Endothelial cell of umbilical vein (primary cell): ENCODE results near the gene AGRN. TPM values are rescaled to one million over a fixed set of nuclear protein-coding genes. Genes with fewer than 3 reads are reported as not detected.
"Not testable (repeated sequence)": the region's sequence is repeated elsewhere in the genome, so short reads cannot be mapped to it uniquely, and the experiment has no call there.

Experiments used
- BruUV-seq: library from RNA; stranded (reverse); fragments of 400-500 nt; replicated peaks from 2 replicates; lab custom pipeline; 2021; lab: Mats Ljungman, UMichigan
- CTCF ChIA-PET: fragments of 300-600, 350-600 bp; sonication (Branson Sonifier 250); formaldehyde crosslinking; loops from one replicate; lab custom pipeline; 2021; ENCODE audit warnings: antibody characterized with exemption, inconsistent platforms; lab: Charles Lee
- POLR2A ChIA-PET: fragments of 300-600, 350-600 bp; sonication (Branson Sonifier 250); formaldehyde crosslinking; loops from one replicate; lab custom pipeline; 2021; ENCODE audit warnings: antibody characterized with exemption, inconsistent platforms; lab: Charles Lee
- DNase-seq: peaks from one replicate; pipeline ENCODE4 v3.0.0-alpha.2; 2011; ENCODE audit warnings: low read depth, low spot score
- FAIRE-seq: peaks from 2 replicates; lab custom pipeline; 2011; peaks lifted over from hg19 to GRCh38; lab: Jason Lieb, UNC
- H2AFZ ChIP-seq: 2 replicates; pipeline ENCODE4 v1.6.0; 2012; ENCODE audit warnings: low read depth, low read length, control low read depth, inconsistent platforms
- H3K27ac ChIP-seq: 2 replicates; pipeline ENCODE4 v1.5.1; 2011; ENCODE audit warnings: low read depth, mild to moderate bottlenecking, control low read depth, low read length, moderate library complexity; ENCODE audit not compliant: insufficient read depth
- H3K27me3 ChIP-seq, 2 experiments: 2 replicates each; pipeline versions ENCODE4 v1.6.0 to v1.6.1; 2011; ENCODE audit warnings: low read length in 2 of 2, mixed read lengths in 1 of 2; ENCODE audit not compliant: control insufficient read depth in 2 of 2, insufficient read depth in 2 of 2
- H3K36me3 ChIP-seq, 2 experiments: 2 replicates in 1 of 2; 3 replicates in 1 of 2; pipeline ENCODE4 v1.5.1; 2011; ENCODE audit warnings: low read length in 2 of 2, mild to moderate bottlenecking in 1 of 2, moderate library complexity in 1 of 2; ENCODE audit not compliant: control insufficient read depth in 2 of 2, insufficient read depth in 2 of 2; ENCODE audit errors: extremely low read depth in 1 of 2
- H3K4me1 ChIP-seq: 3 replicates; pipeline ENCODE4 v1.5.1; 2011; ENCODE audit warnings: mild to moderate bottlenecking, low read length; ENCODE audit not compliant: control insufficient read depth, insufficient read depth; ENCODE audit errors: extremely low read depth
- H3K4me2 ChIP-seq: 2 replicates; pipeline ENCODE4 v1.6.1; 2011; ENCODE audit warnings: low read length, control low read depth, mixed read lengths; ENCODE audit not compliant: insufficient read depth
- H3K4me3 ChIP-seq, 3 experiments: fragments of 200-600 bp in 1 of 3; sonication (generic), shearing (Covaris generic) in 1 of 3; replicated peaks in 1 of 3; 2 replicates each; pipeline ENCODE4 v1.5.1; 2011 to 2016; ENCODE audit warnings: control low read depth in 3 of 3, low read length in 3 of 3, mild to moderate bottlenecking in 2 of 3, inconsistent platforms in 1 of 3, low read depth in 1 of 3, moderate library complexity in 1 of 3; ENCODE audit not compliant: insufficient read depth in 1 of 3
- H3K79me2 ChIP-seq: 2 replicates; pipeline ENCODE4 v1.6.0; 2012; ENCODE audit warnings: low read length, inconsistent platforms; ENCODE audit not compliant: control insufficient read depth, insufficient read depth
- H3K9ac ChIP-seq: replicated peaks from 2 replicates; pipeline ENCODE3; 2011; ENCODE audit warnings: low read length, control low read depth; ENCODE audit not compliant: insufficient read depth; ENCODE audit errors: extremely low read depth
- H3K9me1 ChIP-seq: replicated peaks from 3 replicates; pipeline ENCODE4 v1.6.0; 2011; ENCODE audit warnings: mild to moderate bottlenecking, low read length; ENCODE audit not compliant: control insufficient read depth, insufficient read depth; ENCODE audit errors: extremely low read depth
- H3K9me3 ChIP-seq: replicated peaks from 2 replicates; pipeline ENCODE4 v1.5.1; 2012; ENCODE audit warnings: low read length, inconsistent platforms; ENCODE audit not compliant: control insufficient read depth, insufficient read depth
- H4K20me1 ChIP-seq: replicated peaks from 2 replicates; pipeline ENCODE3; 2011; ENCODE audit warnings: mild to moderate bottlenecking, low read length; ENCODE audit not compliant: control insufficient read depth, insufficient read depth; ENCODE audit errors: extremely low read depth
- JUN ChIP-seq: IDR thresholded peaks from 2 replicates; pipeline ENCODE4 v1.6.1; 2011; ENCODE audit warnings: borderline replicate concordance, low read depth; ENCODE audit not compliant: insufficient read length, insufficient read depth
- dilution Hi-C: fragments of 300-500 bp; cut with MboI; formaldehyde crosslinking; loops from one replicate; pipeline ENCODE4 v1.15.0; 2019; ENCODE audit warnings: low sequenced_read_pairs; ENCODE audit not compliant: extremely low pct_ligation_motif_present
- intact Hi-C: fragments of 100-400 bp; cut with micrococcal nuclease; formaldehyde crosslinking; loops from one replicate; pipeline ENCODE4 v1.10.0; 2022
- polyA plus RNA-seq, 4 experiments: library from polyadenylated mRNA; depleted of rRNA in 3 of 4; stranded (reverse) in 3 of 4; unstranded in 1 of 4; fragments of >200 nt; gene quantifications; 2 replicates each; pipeline versions ENCODE4 v1.2.1 to v1.2.3, GENCODE V29; 2011 to 2012; ENCODE audit warnings: missing spikeins in 1 of 4
- total RNA-seq: library from RNA; stranded (reverse); gene quantifications from 2 replicates; pipeline ENCODE4 v1.2.3, GENCODE V29; 2021
- TF ChIP-seq, protein P1 (sequence below), 2 donors: IDR thresholded peaks; 1 replicate in 1 of 2; 2 replicates in 1 of 2; pipeline ENCODE4 v1.5.1; 2011; ENCODE audit warnings: low read length in 2 of 2, mild to moderate bottlenecking in 2 of 2, moderate library complexity in 2 of 2, control low read depth in 1 of 2, inconsistent platforms in 1 of 2, low read depth in 1 of 2; ENCODE audit not compliant: insufficient read depth in 1 of 2; ENCODE audit errors: extremely low read depth in 1 of 2

The AGRN gene
- total and polyA plus RNA-seq, 2 donors (not counting 3 experiments of a cell fraction or from before 2014, with no cell fraction given), result 66.6 to 67.8 TPM

DNA sequence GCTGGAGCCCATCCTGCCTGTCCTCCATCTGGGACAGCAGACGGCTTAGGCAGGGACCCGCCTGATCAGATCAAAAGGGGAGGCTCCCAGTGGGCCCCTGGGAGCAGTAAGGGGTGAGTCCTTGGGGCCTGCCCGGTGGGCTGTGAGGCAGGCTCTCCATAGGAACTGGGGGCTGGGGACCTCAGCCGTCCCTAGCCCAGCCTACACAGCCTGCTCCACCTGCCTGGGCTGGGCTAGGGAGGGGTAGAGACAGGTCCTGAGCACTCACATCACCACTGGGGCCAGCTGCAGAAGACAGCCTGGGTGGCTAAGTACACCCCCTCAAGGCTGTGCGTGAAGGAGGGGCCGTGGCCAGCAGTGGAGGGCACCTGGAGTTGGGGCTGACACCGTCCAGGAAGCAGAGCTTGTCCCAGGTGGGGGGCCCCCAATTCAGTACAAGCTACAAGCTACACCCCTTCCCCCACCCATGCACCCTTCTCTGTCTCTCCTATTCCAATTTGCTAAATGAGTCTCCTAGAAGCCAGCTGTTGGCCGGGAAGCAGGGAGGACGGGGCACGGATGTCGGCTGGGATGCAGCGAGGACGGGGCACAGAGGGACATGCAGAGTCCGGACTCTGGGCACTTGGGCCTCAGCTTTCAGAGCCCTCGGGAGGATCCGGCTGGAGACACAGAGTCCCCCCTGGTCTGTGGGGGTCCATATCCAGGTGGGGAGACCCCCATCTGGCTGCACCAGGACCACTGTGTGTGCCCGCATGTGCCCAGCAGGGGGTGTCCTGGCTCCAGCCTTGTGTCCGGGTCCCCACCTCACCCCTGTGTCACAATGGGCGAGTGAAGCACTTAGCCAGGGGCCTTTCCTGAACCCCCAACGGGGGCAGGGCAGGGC lies 4.9 kb upstream of the AGRN start:
- BruUV-seq, result no TSS peak
- Histone ChIP-seq H3K9me1 (no peaks in the 10 kb centered on the region), H3K36me3 (no peaks in the 10 kb centered on the region), H3K4me1 (peaks cover 10% of the 10 kb centered on the region), H3K4me3 (no peak overlapping the region), H3K27ac (no peak overlapping the region), H2AFZ (no peak overlapping the region), H3K9ac (no peak overlapping the region), H3K79me2 (no peaks in the 10 kb centered on the region), H3K27me3 (no peaks in the 10 kb centered on the region), H4K20me1 (no peaks in the 10 kb centered on the region), H3K9me3 (no peaks in the 10 kb centered on the region), H3K4me2 (no peak overlapping the region)
- DNase-seq, result no peak
- no peak for TF ChIP-seq JUN
- TF ChIP-seq, protein P1, sequence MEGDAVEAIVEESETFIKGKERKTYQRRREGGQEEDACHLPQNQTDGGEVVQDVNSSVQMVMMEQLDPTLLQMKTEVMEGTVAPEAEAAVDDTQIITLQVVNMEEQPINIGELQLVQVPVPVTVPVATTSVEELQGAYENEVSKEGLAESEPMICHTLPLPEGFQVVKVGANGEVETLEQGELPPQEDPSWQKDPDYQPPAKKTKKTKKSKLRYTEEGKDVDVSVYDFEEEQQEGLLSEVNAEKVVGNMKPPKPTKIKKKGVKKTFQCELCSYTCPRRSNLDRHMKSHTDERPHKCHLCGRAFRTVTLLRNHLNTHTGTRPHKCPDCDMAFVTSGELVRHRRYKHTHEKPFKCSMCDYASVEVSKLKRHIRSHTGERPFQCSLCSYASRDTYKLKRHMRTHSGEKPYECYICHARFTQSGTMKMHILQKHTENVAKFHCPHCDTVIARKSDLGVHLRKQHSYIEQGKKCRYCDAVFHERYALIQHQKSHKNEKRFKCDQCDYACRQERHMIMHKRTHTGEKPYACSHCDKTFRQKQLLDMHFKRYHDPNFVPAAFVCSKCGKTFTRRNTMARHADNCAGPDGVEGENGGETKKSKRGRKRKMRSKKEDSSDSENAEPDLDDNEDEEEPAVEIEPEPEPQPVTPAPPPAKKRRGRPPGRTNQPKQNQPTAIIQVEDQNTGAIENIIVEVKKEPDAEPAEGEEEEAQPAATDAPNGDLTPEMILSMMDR (IDR thresholded peaks at IDR 0.05; ENCODE audit: extremely low read depth in 1 of 2, insufficient read depth in 1 of 2, low read depth in 1 of 2, low read length in 2 of 2), result peak; percentile 44 to 65
- POLR2A ChIA-PET, result no interaction called here
- intact Hi-C loops, result loop anchor here (2.0 to 5.0 kb wide), 2 partner anchors 14 to 257 kb away; partner anchors contain the start of genes HES4 and UBE2J2
- FAIRE-seq, result no peak
- CTCF ChIA-PET, result interaction anchor here (1.4 to 4.2 kb wide), 3 partner anchors 12 to 107 kb away, joined by 5 to 41 read pairs (median 10); no protein-coding TSS in a partner anchor
- dilution Hi-C loops, result no loop called here

DNA sequence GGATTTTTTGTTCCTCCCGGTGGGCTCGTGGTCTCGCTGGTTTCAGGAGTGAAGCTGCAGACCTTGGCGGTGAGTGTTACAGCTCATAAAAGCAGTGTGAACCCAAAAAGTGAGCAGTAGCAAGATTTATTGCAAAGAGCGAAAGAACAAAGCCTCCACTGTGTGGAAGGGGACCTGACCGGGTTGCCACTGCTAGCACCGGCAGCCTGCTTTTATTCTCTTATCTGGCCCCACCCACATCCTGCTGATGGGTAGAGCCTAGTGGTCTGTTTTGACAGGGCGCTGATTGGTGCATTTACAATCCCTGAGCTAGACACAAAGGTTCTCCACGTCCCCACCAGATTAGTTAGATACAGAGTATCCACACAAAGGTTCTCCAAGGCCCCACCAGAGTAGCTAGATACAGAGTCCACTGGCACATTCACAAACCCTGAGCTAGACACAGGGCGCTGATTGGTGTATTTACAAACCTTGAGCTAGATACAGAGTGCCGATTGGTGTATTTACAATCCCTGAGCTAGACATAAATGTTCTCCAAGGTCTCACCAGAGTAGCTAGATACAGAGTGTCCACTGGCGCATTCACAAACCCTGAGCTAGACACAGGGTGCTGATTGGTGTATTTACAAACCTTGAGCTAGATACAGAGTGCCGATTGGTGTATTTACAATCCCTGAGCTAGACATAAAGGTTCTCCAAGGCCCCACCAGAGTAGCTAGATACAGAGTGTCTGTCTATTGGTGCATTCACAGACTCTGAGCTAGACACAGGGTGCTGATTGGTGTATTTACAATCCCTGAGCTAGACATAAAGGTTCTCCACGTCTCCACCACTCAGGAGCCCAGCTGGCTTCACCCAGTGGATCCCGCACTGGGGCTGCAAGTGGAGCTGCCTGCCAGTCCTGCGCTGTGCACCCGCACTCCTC lies 2.3 kb upstream of the AGRN start:
- H3K4me3 ChIP-seq, H3K4me2 ChIP-seq, H2AFZ ChIP-seq, H3K27me3 ChIP-seq, H3K27ac ChIP-seq, H3K36me3 ChIP-seq, DNase-seq, H3K79me2 ChIP-seq, BruUV-seq, H3K9me3 ChIP-seq, H3K9me1 ChIP-seq, H4K20me1 ChIP-seq, POLR2A ChIA-PET, dilution Hi-C loops, FAIRE-seq, intact Hi-C loops, H3K9ac ChIP-seq: not testable (repeated sequence)
- CTCF ChIA-PET, result interaction anchor here (0.7 to 3.4 kb wide), 6 partner anchors 13 to 274 kb away, joined by 3 to 22 read pairs (median 8); partner anchors contain the start of gene HES4
- peaks cover 14% of the 10 kb centered on the region for H3K4me1 ChIP-seq

DNA sequence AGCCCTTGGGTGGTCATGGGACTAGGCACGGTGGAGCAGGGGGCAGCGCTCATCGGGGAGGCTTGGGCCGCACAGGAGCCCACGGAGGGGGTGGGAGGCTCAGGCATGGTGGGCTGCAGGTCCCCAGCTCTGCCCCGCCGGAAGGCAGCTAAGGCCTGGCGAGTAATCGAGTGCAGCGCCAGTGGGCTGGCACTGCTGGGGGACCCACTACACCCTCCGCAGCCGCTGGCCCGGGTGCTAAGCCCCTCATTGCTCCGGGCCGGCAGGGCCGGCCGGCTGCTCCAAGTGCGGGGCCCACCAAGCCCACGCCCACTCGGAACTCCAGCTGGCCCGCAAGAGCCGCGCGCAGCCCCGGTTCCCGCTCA lies 1.6 kb upstream of the AGRN start:
- H3K9me3 ChIP-seq, POLR2A ChIA-PET, H3K27me3 ChIP-seq, DNase-seq, H3K9me1 ChIP-seq, intact Hi-C loops, H3K36me3 ChIP-seq, H3K4me3 ChIP-seq, FAIRE-seq, H2AFZ ChIP-seq, BruUV-seq, H4K20me1 ChIP-seq, H3K79me2 ChIP-seq, H3K4me2 ChIP-seq, H3K9ac ChIP-seq, dilution Hi-C loops, H3K27ac ChIP-seq: not testable (repeated sequence)
- CTCF ChIA-PET, result interaction anchor here (1.0 to 3.4 kb wide), 5 partner anchors 14 to 273 kb away, joined by 3 to 22 read pairs (median 10); partner anchors contain the start of gene HES4
- peaks cover 14% of the 10 kb centered on the region for H3K4me1 ChIP-seq
